Kidney epithelial cell (primary cell): ENCODE measurements around the gene C18orf63. TPM values are rescaled to one million over a fixed set of nuclear protein-coding genes. Genes with fewer than 3 reads are reported as not detected.
A peak's percentile ranks its signal among the peaks of the same experiment; 100 is the strongest.
"Not testable (repeated sequence)": the region's sequence is repeated elsewhere in the genome, so short reads cannot be mapped to it uniquely, and the experiment has no call there.

Source experiments
- DNase-seq: peaks from one replicate; pipeline ENCODE4 v3.0.0-alpha.2; 2010; ENCODE audit warnings: low read depth
- H3K27me3 ChIP-seq: 2 replicates; pipeline ENCODE4 v1.6.0; 2011; ENCODE audit warnings: low read length; ENCODE audit not compliant: control insufficient read depth, insufficient read depth
- H3K36me3 ChIP-seq: 2 replicates; pipeline ENCODE4 v1.5.1; 2011; ENCODE audit warnings: low read length; ENCODE audit not compliant: control insufficient read depth, insufficient read depth
- H3K4me3 ChIP-seq: 2 replicates; pipeline ENCODE4 v1.5.1; 2011; ENCODE audit warnings: low read depth, mild to moderate bottlenecking, control low read depth, low read length
- total RNA-seq: library from RNA; depleted of rRNA; stranded (reverse); fragments of >200 nt; gene quantifications from 2 replicates; pipeline ENCODE4 v1.2.3, GENCODE V29; 2015
- TF ChIP-seq, protein P1 (sequence below): IDR thresholded peaks from 2 replicates; pipeline ENCODE4 v1.5.1; 2011; ENCODE audit warnings: mild to moderate bottlenecking, moderate library complexity, low read length, control low read depth, inconsistent platforms; ENCODE audit not compliant: insufficient read depth, poor library complexity, severe bottlenecking

C18orf63 gene
- total RNA-seq, 1 donor from 2014 or later: not detected

DNA sequence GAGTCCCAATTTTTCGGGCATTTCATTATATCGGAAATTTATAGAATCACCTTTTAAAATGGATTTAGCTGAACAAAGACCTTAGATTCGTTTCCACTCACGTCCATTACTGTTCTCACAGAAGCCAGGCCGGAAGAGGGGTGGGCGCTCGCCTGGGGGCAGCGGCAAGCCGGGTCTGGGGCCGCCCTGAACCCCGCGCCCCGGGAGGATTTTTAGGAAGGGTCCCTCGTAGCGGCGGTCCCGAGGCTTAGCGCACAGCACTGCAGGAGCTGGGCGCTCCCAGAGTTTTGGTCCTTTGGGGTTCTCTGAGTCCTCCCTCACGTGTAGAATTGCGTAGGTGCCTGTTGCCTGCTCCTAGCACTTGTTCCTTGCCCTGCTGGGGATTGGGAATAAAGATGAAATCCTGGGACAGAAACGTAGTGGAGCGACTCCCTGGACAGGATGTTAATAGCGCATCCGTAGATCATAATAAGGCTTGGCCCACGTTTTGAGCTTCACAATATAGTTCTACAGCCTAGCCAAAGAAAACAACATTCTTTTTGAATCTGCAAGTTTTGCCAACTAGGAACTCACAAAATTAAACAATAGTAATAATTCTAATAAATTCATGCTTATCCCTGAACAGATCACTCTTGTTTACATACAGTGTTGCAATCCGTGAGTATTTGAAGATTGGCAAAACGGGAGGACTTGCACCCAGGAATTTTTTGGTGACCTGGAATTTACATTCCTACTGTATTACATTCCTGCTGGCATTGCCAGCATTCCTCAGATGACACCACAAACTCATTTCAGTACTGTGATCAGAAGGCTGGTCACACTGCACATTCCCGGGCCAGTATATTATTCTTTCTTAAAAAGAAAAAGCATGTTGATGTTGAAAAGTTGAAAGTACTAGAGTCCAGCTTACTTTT, 875 bp downstream of the C18orf63 start:
- peak; percentile 61 for DNase-seq

DNA sequence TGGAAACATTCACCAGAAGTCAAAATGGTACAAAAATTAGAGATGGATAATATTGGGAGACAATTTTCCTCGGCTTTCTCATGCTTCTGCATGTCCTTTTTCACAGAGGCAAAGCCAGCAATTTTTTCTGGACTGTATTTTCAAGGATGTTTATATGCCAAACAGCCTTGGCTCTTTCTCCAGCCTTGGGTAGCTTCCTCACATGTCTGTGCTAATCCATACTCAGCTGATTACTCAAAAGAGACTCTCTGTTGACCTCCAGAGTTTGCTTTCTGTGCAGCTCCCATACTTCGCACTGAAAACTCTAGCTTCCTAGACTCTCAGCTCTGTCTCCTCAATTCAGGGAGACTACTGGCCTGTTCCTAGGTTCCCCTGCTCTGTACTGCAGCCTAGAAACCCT, 10.6 kb downstream of the C18orf63 start:
- DNase-seq: no peak
- Histone ChIP-seq H3K27me3 (no peaks in the 10 kb centered on the region), H3K4me3 (no peak overlapping the region), H3K36me3 (no peaks in the 10 kb centered on the region)
- TF ChIP-seq, protein P1, sequence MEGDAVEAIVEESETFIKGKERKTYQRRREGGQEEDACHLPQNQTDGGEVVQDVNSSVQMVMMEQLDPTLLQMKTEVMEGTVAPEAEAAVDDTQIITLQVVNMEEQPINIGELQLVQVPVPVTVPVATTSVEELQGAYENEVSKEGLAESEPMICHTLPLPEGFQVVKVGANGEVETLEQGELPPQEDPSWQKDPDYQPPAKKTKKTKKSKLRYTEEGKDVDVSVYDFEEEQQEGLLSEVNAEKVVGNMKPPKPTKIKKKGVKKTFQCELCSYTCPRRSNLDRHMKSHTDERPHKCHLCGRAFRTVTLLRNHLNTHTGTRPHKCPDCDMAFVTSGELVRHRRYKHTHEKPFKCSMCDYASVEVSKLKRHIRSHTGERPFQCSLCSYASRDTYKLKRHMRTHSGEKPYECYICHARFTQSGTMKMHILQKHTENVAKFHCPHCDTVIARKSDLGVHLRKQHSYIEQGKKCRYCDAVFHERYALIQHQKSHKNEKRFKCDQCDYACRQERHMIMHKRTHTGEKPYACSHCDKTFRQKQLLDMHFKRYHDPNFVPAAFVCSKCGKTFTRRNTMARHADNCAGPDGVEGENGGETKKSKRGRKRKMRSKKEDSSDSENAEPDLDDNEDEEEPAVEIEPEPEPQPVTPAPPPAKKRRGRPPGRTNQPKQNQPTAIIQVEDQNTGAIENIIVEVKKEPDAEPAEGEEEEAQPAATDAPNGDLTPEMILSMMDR: no peak

More for the DNA sequence above, 875 bp downstream of the C18orf63 start:
- Histone ChIP-seq H3K27me3 (no peaks in the 10 kb centered on the region), H3K4me3 (no peak overlapping the region), H3K36me3 (no peaks in the 10 kb centered on the region)
- TF ChIP-seq, protein P1: no peak

DNA sequence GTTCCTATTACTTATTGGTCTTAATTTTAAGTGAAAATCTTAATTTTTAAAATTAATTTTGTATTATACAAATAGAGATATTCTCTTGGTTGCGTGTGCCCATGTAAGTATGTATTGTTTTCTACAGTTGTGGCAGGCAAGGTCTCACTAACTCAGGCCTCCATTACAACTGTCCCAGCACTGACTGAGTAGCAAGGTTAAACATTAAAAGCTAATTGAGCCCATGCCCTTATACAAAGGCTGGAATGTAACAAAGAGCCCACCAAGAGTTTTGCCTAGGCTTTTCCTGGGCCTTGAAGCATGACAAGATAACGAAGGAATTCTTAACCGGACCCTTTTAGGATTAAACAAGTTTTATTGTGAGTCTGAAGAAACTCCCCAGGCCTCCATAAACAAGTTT, 11.2 kb downstream of the C18orf63 start:
- DNase-seq: peak; percentile 34
- not testable (repeated sequence) for H3K36me3 ChIP-seq, H3K27me3 ChIP-seq, H3K4me3 ChIP-seq

DNA sequence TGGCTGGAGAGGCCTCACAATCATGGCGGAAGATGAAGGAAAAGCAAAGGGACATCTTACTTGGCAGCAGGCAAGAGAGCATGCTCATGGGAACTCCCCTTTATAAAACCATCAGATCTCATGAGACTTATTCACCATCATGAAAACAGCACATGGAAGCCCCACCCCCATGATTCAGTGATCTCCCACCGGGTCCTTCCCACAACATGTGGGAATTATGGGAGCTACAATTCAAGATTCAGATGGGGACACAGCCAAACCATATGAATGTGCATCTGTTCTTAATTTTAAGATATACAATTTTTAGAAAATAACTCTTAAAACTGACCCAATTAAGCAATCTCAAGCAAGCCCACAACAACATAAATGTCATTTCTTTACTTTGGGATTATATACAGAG, 12.6 kb downstream of the C18orf63 start:
- DNase-seq: no peak
- Histone ChIP-seq H3K4me3 (no peak overlapping the region), H3K36me3 (no peaks in the 10 kb centered on the region), H3K27me3 (no peaks in the 10 kb centered on the region)
- TF ChIP-seq, protein P1: no peak

DNA sequence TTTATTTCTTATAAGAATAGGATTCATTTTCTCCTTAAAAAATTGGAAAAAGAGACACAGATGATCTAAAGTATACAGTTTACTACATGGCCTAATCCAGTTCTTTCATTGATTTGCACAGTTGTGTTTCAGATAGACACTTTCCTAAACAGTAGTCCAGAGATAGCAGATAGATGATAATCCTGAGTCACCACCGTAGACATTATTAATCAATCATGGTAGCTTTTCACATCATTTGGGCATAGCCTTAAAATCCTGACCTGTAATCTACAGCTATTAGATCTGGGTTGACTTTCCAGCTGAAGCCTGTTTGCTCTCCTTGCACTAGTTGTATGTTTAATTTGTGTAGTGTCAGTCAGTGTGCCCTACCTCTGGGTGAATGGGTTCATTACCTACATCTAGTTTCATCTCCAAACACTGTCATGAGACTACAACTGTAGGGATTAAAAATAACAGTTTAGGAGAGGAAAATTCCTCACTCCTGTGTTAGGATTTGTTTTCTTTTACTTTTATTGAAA, 14.1 kb downstream of the C18orf63 start:
- TF ChIP-seq, protein P1: no peak
- no peak for DNase-seq
- H3K4me3 ChIP-seq: no peak overlapping the region
- no peaks in the 10 kb centered on the region for H3K36me3 ChIP-seq
- no peaks in the 10 kb centered on the region for H3K27me3 ChIP-seq

DNA sequence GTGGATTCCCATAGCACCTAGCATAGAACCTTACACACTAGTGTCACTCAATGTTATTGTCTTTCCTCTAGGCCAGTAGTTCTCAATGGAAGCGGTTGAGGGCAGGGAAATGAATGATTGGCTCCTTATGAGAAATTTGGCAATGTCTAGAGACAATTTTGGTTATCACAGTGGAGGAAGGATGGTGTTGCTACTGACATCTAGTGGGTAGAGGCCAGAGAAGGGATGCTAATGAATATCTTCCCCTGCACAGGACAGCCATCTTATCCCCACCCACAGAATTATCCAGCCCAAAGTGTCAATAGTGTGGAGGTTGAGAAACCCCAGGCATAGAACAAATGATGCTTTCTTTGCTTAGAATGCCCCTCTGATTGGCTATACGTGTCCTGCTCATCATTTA, 15.8 kb downstream of the C18orf63 start:
- H3K27me3 ChIP-seq: no peaks in the 10 kb centered on the region
- H3K4me3 ChIP-seq: no peak overlapping the region
- TF ChIP-seq, protein P1: peak; percentile 54
- DNase-seq: no peak
- no peaks in the 10 kb centered on the region for H3K36me3 ChIP-seq
